CD4-positive, alpha-beta T cell treated with Interleukin-21 for 1 hour (primary cell): ENCODE results near the gene TRPM4.
"Not testable (repeated sequence)": the region's sequence is repeated elsewhere in the genome, so short reads cannot be mapped to it uniquely, and the experiment has no call there.

Experiments
- DNase-seq: peaks from one replicate; pipeline ENCODE4 v3.0.0-alpha.2; 2020

TRPM4 gene

DNA sequence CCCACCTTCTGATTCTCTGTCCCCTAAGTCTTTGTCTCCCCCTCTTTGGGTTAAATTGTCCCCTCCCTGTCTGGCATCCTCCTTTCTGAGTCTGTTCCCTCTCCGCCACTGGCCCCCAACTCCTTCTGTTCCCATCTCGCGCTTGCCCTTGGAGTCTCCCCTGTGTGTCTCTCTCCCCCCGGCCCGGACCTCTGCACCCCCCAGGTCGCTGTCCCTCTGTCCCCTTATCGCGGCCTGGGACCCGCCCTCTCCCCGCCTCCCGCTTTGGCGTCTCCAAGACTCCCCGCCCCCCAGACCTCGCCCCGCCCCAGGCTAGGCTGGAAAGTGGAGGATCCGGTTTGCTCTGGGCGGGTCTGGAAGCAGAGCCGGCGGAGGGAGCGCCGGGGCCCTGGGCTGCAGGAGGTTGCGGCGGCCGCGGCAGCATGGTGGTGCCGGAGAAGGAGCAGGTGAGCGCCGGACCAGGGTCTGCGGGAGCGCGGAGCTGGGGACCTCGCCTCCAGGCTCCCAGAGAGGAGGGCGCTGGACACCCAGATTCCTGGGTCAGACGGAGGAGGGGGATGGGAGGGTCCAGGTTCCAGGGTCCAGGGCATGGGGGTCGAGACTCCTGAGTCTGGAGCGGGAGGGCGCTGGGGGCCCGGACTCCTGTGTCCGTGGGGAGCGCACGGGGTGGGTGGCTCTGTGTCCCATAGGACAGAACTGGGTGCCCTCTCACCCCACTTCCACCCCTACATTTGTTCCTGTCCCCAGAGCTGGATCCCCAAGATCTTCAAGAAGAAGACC is at the start of gene TRPM4:
TRPM4 (plus strand) TSS at position 348 of the 780 bp plus-strand sequence; CDS start at position 423, 75 bp downstream.
- peak; percentile 28 for DNase-seq

- DNase-seq: no peak
These were observed 48.5 kb upstream of the TRPM4 start for GRCh38 chr19:49109051-49109450.

DNA sequence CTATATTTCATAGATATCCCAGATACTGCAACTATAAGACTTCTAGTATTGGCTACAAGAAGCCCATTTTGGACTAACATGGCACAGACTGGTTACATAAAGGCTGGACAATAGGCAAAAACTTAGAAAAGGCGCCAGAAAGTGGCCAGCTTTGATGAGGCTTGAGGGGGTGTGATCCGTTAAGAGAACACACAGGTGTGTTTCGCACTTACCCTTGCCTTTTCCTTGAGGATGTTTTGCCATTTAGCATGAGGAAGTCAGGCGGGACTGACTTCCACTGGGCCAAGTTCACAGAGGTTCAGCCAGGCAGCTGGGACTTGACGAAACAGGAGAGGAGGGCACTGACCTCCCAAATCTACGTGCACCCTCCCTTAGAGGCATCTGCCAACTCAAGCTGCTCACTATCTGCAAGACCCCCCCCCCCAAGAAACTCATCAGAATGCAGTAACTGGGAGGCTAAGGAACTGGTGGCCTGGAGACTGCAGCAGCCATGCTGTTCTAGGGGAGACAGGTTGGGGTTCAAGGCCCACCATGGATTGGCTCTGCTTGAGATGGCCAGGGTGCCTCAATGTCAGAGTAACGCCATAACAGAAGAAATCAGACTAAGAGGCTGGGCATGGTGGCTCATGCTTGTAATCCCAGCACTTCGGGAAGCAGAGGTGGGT is 47.9 kb upstream of the TRPM4 start:
- DNase-seq: no peak

- no peak for DNase-seq
These were observed 47.0 kb upstream of the TRPM4 start for GRCh38 chr19:49110567-49110966.

- no peak for DNase-seq
These were observed 46.2 kb upstream of the TRPM4 start for GRCh38 chr19:49111218-49111998.

- peak; percentile 83 for DNase-seq
These were observed 43.6 kb upstream of the TRPM4 start, which contains the start of gene LIN7B for GRCh38 chr19:49113762-49114629. Gene LIN7B (plus strand): TSS chr19:49114370. CDS start chr19:49114405, 35 bp downstream.

DNA sequence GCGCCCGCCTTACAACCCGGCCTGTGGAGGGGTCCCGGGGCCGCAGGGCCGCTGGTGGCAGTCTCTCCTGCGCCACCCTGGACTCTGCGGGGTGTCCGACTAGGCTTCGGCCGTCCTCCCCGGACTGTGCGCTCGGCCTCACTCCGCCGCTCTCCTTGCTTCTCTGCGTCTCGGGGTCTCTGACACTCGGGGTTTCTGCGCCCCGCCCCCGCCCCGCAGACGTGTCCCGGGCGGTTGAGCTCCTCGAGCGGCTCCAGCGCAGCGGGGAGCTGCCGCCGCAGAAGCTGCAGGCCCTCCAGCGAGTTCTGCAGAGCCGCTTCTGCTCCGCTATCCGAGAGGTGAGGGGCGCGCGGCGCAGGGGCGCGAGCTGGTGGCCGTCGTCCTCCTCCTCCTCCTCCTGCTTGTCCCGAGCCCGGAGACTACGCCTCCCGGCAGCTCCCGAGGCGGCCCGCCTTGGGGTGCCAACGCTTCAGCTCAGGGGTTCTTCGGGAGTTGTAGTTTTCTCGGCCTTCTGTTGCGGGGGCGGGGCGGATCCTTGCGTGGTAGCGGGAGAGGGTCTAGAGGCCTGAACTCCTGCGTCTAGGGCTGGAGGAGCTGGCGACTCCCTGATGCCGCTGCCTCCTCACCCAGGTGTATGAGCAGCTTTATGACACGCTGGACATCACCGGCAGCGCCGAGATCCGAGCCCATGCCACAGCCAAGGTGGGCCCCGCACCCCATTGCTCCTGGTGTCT is 42.8 kb upstream of the TRPM4 start:
- peak; percentile 54 for DNase-seq

DNA sequence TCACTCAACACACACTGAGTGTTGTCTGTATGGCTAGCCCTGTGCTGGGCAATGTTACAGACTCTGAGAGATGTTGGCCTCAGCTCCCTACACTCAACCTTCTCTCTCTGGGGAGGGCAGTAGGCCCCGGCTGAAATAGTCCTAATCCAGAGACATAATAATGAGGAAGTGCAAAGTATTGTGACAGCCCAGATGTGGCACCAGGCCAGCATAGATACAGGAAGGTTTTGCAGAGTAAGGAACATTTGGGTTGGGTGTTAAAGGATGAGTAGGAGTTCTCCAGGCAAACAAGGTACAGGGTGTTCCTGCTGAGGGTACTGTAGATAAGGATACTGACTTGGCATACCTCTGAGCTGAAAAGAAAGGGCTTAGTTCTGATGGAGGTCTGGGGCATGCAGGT is 41.0 kb upstream of the TRPM4 start:
- no peak for DNase-seq

DNA sequence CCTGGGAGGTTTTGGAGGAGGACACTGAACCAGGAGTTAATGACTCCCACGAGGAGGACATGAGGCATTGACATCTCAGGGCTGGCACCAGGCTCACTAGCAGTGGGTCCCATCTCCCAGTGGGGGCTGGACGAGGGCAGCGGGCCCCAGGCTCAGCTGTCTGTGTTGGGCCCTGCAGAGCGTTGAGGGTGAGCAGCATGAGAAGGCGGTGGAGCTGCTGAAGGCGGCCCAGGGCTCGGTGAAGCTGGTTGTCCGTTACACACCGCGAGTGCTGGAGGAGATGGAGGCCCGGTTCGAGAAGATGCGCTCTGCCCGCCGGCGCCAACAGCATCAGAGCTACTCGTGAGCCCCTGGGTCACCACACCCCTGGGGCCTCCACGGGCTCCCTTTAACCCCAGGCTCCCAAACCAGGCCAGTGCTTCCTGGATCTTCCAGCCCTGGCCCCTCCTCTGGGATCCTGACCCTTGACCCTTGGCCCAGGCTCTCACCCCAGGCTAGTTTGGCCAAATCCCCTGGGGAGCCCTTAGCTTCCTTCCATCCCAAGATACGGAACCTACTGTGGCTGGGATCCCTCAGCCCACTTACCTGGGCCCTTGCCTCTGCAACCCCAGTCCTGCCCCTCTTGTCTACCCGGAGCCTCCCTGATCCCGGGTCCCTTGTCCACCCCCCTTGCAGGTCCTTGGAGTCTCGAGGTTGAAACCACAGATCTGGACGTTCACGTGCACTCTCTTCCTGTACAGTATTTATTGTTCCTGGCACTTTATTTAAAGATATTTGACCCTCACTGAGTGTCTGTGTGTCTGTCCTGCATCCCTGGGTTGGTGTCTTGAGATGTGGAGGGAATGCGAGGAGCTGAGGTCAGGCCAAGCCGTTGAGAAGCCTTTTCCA is 39.7 kb upstream of the TRPM4 start:
- no peak for DNase-seq

DNA sequence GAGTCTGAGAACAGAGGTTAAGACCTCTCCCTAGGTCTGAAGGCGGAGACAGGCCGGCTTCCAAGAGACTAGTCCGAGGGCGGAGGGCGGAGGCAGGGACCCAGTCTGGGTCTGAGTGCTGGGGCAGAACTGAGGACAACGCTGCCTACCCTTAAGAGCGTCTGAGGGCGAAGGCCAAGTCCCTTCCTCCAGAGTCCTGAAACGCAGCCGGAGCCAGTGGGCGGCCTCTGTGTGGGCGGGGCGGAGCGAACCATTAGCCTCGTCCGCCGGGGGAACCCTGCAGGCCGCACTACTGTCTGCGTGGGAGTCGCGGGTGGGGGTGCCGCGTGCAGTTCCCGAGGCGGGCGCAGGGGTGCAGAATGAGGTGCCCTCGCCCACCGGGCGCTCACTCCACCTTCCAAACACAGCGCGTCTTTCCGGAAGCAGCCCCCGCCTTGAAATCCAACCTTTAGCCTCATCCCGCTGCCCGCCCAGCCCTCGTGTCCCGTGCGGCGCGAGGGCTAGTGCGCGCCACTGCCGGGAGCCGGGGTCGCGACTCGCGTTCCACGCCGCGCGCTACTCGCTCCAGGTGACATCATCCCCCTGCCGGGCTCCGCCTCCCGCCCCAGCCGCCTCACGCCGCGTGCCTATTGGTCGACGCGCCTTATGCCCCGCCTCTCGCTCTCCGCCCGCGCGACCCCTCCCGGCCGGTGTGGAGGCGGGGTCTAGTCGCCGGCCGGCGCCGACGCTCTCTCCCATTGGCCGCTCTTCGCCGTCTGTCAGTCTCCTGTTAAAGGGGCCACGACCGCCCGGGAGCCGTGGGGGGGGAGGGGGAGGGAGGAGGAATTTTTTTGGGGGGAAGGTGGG is 38.8 kb upstream of the TRPM4 start, which contains the start of gene C19orf73:
C19orf73 (minus strand) TSS at position 579 of the 846 bp plus-strand sequence; CDS start at position 458, 121 bp downstream.
- peak; percentile 97 for DNase-seq

GRCh38 chr19:49119411-49120324 is 37.9 kb upstream of the TRPM4 start, which contains the start of gene PPFIA3:
Gene PPFIA3 (plus strand): TSS chr19:49119544. CDS start chr19:49127874, 8,330 bp downstream.
- DNase-seq: peak; percentile 26

- DNase-seq: no peak
These were observed 37.3 kb upstream of the TRPM4 start for GRCh38 chr19:49120325-49120683.

GRCh38 chr19:49120868-49121267 is 36.7 kb upstream of the TRPM4 start:
- DNase-seq: no peak

DNA sequence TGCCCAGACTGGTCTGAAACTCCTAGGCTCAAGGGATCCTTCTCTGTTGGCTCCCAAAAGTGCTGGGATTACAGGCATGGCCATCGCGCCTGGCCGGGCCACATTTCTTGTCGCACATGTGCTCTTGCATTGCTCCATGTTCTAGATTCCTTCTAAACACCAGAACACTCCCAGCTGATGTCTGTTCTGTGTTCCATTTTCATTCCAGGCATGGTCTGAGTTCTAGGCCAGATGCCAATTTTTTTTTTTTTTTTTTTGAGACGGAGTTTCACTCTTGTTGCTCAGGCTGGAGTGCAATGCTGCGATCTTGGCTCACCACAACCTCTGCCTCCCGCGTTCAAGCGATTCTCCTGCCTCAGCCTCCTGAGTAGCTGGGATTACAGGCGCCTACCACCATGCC is 35.8 kb upstream of the TRPM4 start:
- not testable (repeated sequence) for DNase-seq

DNA sequence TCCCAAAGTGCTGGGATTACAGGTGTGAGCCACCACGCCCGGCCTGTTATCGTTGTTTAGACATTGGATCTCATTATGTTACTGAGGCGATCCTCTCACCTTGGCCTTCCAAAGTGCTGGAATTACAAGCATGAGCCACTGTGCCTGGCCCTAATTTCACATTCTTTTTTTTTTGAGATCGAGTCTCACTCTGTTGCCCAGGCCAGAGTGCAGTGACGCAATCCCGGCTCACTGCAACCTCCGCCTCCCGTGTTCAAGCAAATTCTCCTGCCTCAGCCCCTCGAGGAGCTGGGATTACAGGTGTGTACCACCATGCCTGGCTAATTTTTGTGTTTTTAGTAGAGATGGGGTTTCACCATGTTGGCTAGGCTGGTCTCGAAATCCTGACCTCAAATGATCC is 34.3 kb upstream of the TRPM4 start:
- not testable (repeated sequence) for DNase-seq

GRCh38 chr19:49125025-49125731 is 32.4 kb upstream of the TRPM4 start:
- no peak for DNase-seq

GRCh38 chr19:49126575-49126974 is 31.0 kb upstream of the TRPM4 start:
- no peak for DNase-seq

DNA sequence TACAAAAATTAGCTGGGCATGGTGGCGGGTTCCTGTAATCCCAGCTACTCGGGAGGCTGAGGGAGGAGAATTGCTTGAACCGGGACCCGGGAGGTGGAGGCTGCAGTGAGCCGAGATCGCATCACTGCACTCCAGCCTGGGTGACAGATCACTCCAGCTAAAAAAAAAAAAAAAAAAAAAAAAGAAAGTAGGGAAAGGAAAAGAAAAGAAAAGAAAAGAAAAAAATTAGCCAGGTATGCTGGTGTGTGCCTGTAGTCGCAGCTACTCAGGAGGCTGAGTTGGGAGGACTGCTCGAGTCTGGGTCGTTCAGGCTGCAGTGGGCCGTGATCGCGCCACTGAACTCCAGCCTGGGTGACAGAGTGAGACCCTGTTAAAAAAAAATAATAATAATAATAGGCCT is 30.4 kb upstream of the TRPM4 start:
- not testable (repeated sequence) for DNase-seq
